A673 (cell line): Measurements from ENCODE around the gene CPHXL2.

Experiments
- CTCF ChIP-seq: fragments of 300-800, 200-600 bp; sonication (generic); conservative IDR thresholded peaks from 2 replicates; pipeline ENCODE4 v1.5.1; 2017; ENCODE audit warnings: low read depth, mild to moderate bottlenecking, antibody characterized with exemption, low read length, moderate library complexity, mixed read lengths
- EZH2 ChIP-seq: fragments of 200-600 bp; sonication (generic); IDR thresholded peaks from 2 replicates; pipeline ENCODE4 v1.6.1; 2017; ENCODE audit warnings: borderline replicate concordance, low read depth, mild to moderate bottlenecking, mixed read lengths, antibody characterized with exemption, low read length; ENCODE audit not compliant: poor library complexity, severe bottlenecking

GRCh38 chr16:75701361-75701760 is 24.6 kb upstream of the CPHXL2 start, which contains the start of gene DUXB:
- TF ChIP-seq CTCF (no peak), EZH2 (no peak)
